ENCODE results near the gene HS3ST5. TPM values are rescaled to one million over a fixed set of nuclear protein-coding genes. Genes with fewer than 3 reads are reported as not detected.

Gene HS3ST5
- polyA plus RNA-seq, 3 donors, result not detected

DNA sequence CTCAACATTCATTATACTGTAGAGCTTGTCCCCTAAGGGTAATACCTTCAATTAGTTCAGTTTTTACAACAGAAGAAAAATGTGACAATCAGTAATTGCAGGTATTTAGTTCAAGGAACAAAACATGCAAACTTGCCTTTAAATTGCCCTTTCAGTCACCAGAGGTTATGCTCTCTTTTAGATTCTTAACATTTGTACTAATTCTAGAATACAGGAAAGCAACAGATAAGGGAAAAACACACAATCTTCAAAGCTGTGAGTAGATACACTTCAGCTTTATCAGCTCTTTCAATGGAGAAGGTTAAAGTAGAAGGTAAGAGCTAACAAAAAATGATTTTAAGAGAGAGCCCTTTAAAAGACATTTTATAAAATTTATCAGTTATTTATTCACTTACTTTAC lies 173.1 kb downstream of the HS3ST5 start:
- DNase-seq, result no peak
- no peaks in the 10 kb centered on the region for H3K27me3 ChIP-seq (ENCODE audit: control insufficient read depth in 2 of 2, insufficient read depth in 2 of 2, low read length in 2 of 2)
- H3K27ac ChIP-seq (ENCODE audit: low read depth in 1 of 2, low read length in 2 of 2), result no peak overlapping the region
- TF ChIP-seq, protein P1, sequence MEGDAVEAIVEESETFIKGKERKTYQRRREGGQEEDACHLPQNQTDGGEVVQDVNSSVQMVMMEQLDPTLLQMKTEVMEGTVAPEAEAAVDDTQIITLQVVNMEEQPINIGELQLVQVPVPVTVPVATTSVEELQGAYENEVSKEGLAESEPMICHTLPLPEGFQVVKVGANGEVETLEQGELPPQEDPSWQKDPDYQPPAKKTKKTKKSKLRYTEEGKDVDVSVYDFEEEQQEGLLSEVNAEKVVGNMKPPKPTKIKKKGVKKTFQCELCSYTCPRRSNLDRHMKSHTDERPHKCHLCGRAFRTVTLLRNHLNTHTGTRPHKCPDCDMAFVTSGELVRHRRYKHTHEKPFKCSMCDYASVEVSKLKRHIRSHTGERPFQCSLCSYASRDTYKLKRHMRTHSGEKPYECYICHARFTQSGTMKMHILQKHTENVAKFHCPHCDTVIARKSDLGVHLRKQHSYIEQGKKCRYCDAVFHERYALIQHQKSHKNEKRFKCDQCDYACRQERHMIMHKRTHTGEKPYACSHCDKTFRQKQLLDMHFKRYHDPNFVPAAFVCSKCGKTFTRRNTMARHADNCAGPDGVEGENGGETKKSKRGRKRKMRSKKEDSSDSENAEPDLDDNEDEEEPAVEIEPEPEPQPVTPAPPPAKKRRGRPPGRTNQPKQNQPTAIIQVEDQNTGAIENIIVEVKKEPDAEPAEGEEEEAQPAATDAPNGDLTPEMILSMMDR (IDR thresholded peaks at IDR 0.05), result no peak
- peaks cover 0 to 5% (median 0%) of the 10 kb centered on the region in 7 donors for H3K9me3 Mint-ChIP-seq
- H3K4me1 ChIP-seq (ENCODE audit: control insufficient read depth in 1 of 2, insufficient read depth in 2 of 2, low read length in 2 of 2), result no peaks in the 10 kb centered on the region
- H4K20me1 ChIP-seq (ENCODE audit: insufficient read depth, low read length), result no peaks in the 10 kb centered on the region
- no peak overlapping the region for H3K4me3 ChIP-seq (replicated peaks in 1 of 3; ENCODE audit: low read depth in 2 of 3, low read length in 3 of 3)
- no peaks in the 10 kb centered on the region for H3K9me3 ChIP-seq (replicated peaks in 1 of 2; ENCODE audit: control insufficient read depth in 1 of 2, insufficient read depth in 1 of 2, low read length in 2 of 2)
- no peak overlapping the region for H3K9ac ChIP-seq (ENCODE audit: insufficient read depth, low read length, poor library complexity, severe bottlenecking)
- no peak overlapping the region for H2AFZ ChIP-seq (ENCODE audit: insufficient read depth, low read depth, low read length, poor library complexity, severe bottlenecking)
- intact Hi-C loops (cut with micrococcal nuclease), result no loop called here
- H3K27me3 Mint-ChIP-seq (ENCODE audit: low read depth in 3 of 3), result peaks cover 0 to 2% (median under 1%) of the 10 kb centered on the region in 3 donors
- H3K79me2 ChIP-seq (ENCODE audit: insufficient read depth, low read length), result no peaks in the 10 kb centered on the region
- H3K36me3 Mint-ChIP-seq, result no peaks in the 10 kb centered on the region
- H3K4me3 Mint-ChIP-seq, result no peak overlapping the region
- no peak overlapping the region for H3K27ac Mint-ChIP-seq
- no peaks in the 10 kb centered on the region for H3K4me1 Mint-ChIP-seq
- H3K36me3 ChIP-seq (replicated peaks in 1 of 2; ENCODE audit: control insufficient read depth in 1 of 2, insufficient read depth in 2 of 2, low read length in 2 of 2), result no peaks in the 10 kb centered on the region
- no peak overlapping the region for H3K4me2 ChIP-seq (replicated peaks; ENCODE audit: extremely low read depth, low read length, poor library complexity, severe bottlenecking)

GRCh38 chr6:114167583-114168576 lies 174.9 kb downstream of the HS3ST5 start:
- Mint-ChIP-seq H3K27ac (no peak overlapping the region), H3K36me3 (no peaks in the 10 kb centered on the region), H3K9me3 (no peaks in the 10 kb centered on the region), H3K27me3 (ENCODE audit: low read depth in 3 of 3) (peaks cover 0 to 2% (median 0%) of the 10 kb centered on the region in 3 donors), H3K4me1 (no peaks in the 10 kb centered on the region), H3K4me3 (no peak overlapping the region)
- H3K27ac ChIP-seq (ENCODE audit: low read depth in 1 of 2, low read length in 2 of 2), result no peak overlapping the region
- H4K20me1 ChIP-seq (ENCODE audit: insufficient read depth, low read length), result no peaks in the 10 kb centered on the region
- no peaks in the 10 kb centered on the region for H3K27me3 ChIP-seq (ENCODE audit: control insufficient read depth in 2 of 2, insufficient read depth in 2 of 2, low read length in 2 of 2)
- 83% methylated on average over 7 of the region's 13 CpGs for WGBS (ENCODE audit: insufficient coverage)
- TF ChIP-seq, protein P1 (IDR thresholded peaks at IDR 0.05), result no peak
- H2AFZ ChIP-seq (ENCODE audit: insufficient read depth, low read depth, low read length, poor library complexity, severe bottlenecking), result no peak overlapping the region
- no peak overlapping the region for H3K9ac ChIP-seq (ENCODE audit: insufficient read depth, low read length, poor library complexity, severe bottlenecking)
- intact Hi-C loops (cut with micrococcal nuclease), result no loop called here
- H3K9me3 ChIP-seq (replicated peaks in 1 of 2; ENCODE audit: control insufficient read depth in 1 of 2, insufficient read depth in 1 of 2, low read length in 2 of 2), result no peaks in the 10 kb centered on the region
- H3K4me1 ChIP-seq (ENCODE audit: control insufficient read depth in 1 of 2, insufficient read depth in 2 of 2, low read length in 2 of 2), result no peaks in the 10 kb centered on the region
- no peaks in the 10 kb centered on the region for H3K36me3 ChIP-seq (replicated peaks in 1 of 2; ENCODE audit: control insufficient read depth in 1 of 2, insufficient read depth in 2 of 2, low read length in 2 of 2)
- no peak overlapping the region for H3K4me3 ChIP-seq (replicated peaks in 1 of 3; ENCODE audit: low read depth in 2 of 3, low read length in 3 of 3)
- H3K4me2 ChIP-seq (replicated peaks; ENCODE audit: extremely low read depth, low read length, poor library complexity, severe bottlenecking), result no peak overlapping the region
- no peak for DNase-seq
- no peaks in the 10 kb centered on the region for H3K79me2 ChIP-seq (ENCODE audit: insufficient read depth, low read length)
